Keratinocyte (primary cell): Measurements from ENCODE around the gene CDC42.

Experiments used
- CTCF ChIP-seq, 3 experiments: IDR thresholded peaks in 1 of 3; conservative IDR thresholded peaks in 1 of 3; optimal IDR thresholded peaks in 1 of 3; 2 replicates in 2 of 3; 3 replicates in 1 of 3; pipeline versions ENCODE3 to v1.5.1; 2011; ENCODE audit warnings: low read length in 3 of 3, mild to moderate bottlenecking in 3 of 3, moderate library complexity in 2 of 3, control low read depth in 1 of 3, inconsistent platforms in 1 of 3; ENCODE audit not compliant: insufficient read depth in 2 of 3; ENCODE audit errors: extremely low read depth in 1 of 3
- EZH2 ChIP-seq: IDR thresholded peaks from one replicate; pipeline ENCODE4 v1.6.1; 2012; ENCODE audit warnings: inconsistent platforms, mild to moderate bottlenecking, low read length, moderate library complexity

- TF ChIP-seq CTCF (optimal IDR thresholded peaks at IDR 0.05 in 1 of 3, IDR thresholded peaks at IDR 0.05 in 1 of 3, conservative IDR thresholded peaks at IDR 0.05 in 1 of 3; ENCODE audit: extremely low read depth in 1 of 3, insufficient read depth in 2 of 3, low read length in 3 of 3) = no peak
- TF ChIP-seq EZH2 = no peak
Measured at GRCh38 chr1:22056043-22056442, 3.5 kb downstream of the CDC42 start.
